ENCODE measurements around the gene PRKN. TPM values are rescaled to one million over a fixed set of nuclear protein-coding genes. Genes with fewer than 3 reads are reported as not detected.

The PRKN gene
- total RNA-seq, 1 experiment from 2014 or later, result 0.46 TPM

GRCh38 chr6:162245830-162246420 lies 481.6 kb downstream of the PRKN start:
- H3K27ac ChIP-seq (ENCODE audit: low read length), result no peak overlapping the region
- ChIA-PET POLR2A (no interaction called here), CTCF (no interaction called here)
- in situ Hi-C loops (cut with HindIII; ENCODE audit: low pct_unique_long_range_greater_than_20kb, low sequenced_read_pairs) (no loop called here), intact Hi-C loops (cut with micrococcal nuclease; ENCODE audit: unreplicated experiment) (no loop called here)
- DNase-seq (ENCODE audit: low read depth, low spot score) (no peak), ATAC-seq (no peak)
- BruUV-seq (replicated peaks), result no TSS peak
- no peaks in the 10 kb centered on the region for H3K4me1 ChIP-seq (ENCODE audit: control insufficient read depth, insufficient read depth, low read length)
- TF ChIP-seq, protein P1, sequence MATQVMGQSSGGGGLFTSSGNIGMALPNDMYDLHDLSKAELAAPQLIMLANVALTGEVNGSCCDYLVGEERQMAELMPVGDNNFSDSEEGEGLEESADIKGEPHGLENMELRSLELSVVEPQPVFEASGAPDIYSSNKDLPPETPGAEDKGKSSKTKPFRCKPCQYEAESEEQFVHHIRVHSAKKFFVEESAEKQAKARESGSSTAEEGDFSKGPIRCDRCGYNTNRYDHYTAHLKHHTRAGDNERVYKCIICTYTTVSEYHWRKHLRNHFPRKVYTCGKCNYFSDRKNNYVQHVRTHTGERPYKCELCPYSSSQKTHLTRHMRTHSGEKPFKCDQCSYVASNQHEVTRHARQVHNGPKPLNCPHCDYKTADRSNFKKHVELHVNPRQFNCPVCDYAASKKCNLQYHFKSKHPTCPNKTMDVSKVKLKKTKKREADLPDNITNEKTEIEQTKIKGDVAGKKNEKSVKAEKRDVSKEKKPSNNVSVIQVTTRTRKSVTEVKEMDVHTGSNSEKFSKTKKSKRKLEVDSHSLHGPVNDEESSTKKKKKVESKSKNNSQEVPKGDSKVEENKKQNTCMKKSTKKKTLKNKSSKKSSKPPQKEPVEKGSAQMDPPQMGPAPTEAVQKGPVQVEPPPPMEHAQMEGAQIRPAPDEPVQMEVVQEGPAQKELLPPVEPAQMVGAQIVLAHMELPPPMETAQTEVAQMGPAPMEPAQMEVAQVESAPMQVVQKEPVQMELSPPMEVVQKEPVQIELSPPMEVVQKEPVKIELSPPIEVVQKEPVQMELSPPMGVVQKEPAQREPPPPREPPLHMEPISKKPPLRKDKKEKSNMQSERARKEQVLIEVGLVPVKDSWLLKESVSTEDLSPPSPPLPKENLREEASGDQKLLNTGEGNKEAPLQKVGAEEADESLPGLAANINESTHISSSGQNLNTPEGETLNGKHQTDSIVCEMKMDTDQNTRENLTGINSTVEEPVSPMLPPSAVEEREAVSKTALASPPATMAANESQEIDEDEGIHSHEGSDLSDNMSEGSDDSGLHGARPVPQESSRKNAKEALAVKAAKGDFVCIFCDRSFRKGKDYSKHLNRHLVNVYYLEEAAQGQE (IDR thresholded peaks at IDR 0.05; ENCODE audit: insufficient read depth in 1 of 2, low read depth in 2 of 2, low read length in 1 of 2), result no peak
- TF ChIP-seq POLR2AphosphoS5 (IDR thresholded peaks at IDR 0.05; ENCODE audit: low read depth, low read length), result no peak
- TF ChIP-seq SIN3A (IDR thresholded peaks at IDR 0.05; ENCODE audit: borderline replicate concordance, insufficient read depth, low read depth, low read length), result no peak
- no peak for TF ChIP-seq TCF7L2 (IDR thresholded peaks at IDR 0.05; ENCODE audit: low read depth, low read length)
- TF ChIP-seq, protein P2, sequence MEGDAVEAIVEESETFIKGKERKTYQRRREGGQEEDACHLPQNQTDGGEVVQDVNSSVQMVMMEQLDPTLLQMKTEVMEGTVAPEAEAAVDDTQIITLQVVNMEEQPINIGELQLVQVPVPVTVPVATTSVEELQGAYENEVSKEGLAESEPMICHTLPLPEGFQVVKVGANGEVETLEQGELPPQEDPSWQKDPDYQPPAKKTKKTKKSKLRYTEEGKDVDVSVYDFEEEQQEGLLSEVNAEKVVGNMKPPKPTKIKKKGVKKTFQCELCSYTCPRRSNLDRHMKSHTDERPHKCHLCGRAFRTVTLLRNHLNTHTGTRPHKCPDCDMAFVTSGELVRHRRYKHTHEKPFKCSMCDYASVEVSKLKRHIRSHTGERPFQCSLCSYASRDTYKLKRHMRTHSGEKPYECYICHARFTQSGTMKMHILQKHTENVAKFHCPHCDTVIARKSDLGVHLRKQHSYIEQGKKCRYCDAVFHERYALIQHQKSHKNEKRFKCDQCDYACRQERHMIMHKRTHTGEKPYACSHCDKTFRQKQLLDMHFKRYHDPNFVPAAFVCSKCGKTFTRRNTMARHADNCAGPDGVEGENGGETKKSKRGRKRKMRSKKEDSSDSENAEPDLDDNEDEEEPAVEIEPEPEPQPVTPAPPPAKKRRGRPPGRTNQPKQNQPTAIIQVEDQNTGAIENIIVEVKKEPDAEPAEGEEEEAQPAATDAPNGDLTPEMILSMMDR (IDR thresholded peaks at IDR 0.05), result no peak
- no peaks in the 10 kb centered on the region for H3K36me3 ChIP-seq (ENCODE audit: control insufficient read depth, insufficient read depth, low read length)
- no peaks in the 10 kb centered on the region for H3K27me3 ChIP-seq (ENCODE audit: control insufficient read depth, insufficient read depth, low read length)
- no peak overlapping the region for H3K4me3 ChIP-seq (ENCODE audit: low read depth in 2 of 2, low read length in 2 of 2)
- no peaks in the 10 kb centered on the region for H3K9me3 ChIP-seq (ENCODE audit: control insufficient read depth, insufficient read depth, low read depth, low read length)

DNA sequence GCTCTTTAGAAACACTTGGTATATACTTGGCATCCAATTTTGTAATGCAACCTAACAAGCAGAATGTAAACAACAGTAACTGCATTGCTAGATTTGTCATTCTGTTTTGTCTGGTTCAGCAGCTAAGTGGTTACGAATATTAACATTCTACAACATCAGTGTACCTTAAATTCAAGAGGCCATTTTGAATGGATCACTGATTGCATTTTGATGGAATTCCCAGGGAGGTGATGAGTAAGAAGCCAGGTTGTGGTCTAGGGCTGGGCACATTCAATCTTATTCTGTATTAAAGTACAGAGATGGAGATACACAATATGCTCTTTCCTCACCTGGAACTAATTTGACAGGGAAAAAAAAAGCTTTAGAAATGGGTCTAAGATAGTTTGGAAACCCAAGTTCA lies 483.5 kb downstream of the PRKN start:
- no peaks in the 10 kb centered on the region for H3K27me3 ChIP-seq (ENCODE audit: control insufficient read depth, insufficient read depth, low read length)
- ChIA-PET POLR2A (interaction anchor here (0.6 kb wide), 1 partner anchor 1180 kb away, joined by 3 read pairs; no protein-coding TSS in a partner anchor), CTCF (interaction anchor here (0.6 to 0.7 kb wide), 2 partner anchors 115 to 416 kb away, joined by 4 read pairs; no protein-coding TSS in a partner anchor)
- BruUV-seq (replicated peaks), result no TSS peak
- no peaks in the 10 kb centered on the region for H3K4me1 ChIP-seq (ENCODE audit: control insufficient read depth, insufficient read depth, low read length)
- DNase-seq (ENCODE audit: low read depth, low spot score) (no peak), ATAC-seq (no peak)
- H3K9me3 ChIP-seq (ENCODE audit: control insufficient read depth, insufficient read depth, low read depth, low read length), result no peaks in the 10 kb centered on the region
- no peak for TF ChIP-seq POLR2AphosphoS5 (IDR thresholded peaks at IDR 0.05; ENCODE audit: low read depth, low read length)
- TF ChIP-seq, protein P1 (IDR thresholded peaks at IDR 0.05; ENCODE audit: insufficient read depth in 1 of 2, low read depth in 2 of 2, low read length in 1 of 2), result no peak
- no peak for TF ChIP-seq SIN3A (IDR thresholded peaks at IDR 0.05; ENCODE audit: borderline replicate concordance, insufficient read depth, low read depth, low read length)
- no peak for TF ChIP-seq TCF7L2 (IDR thresholded peaks at IDR 0.05; ENCODE audit: low read depth, low read length)
- TF ChIP-seq, protein P2 (IDR thresholded peaks at IDR 0.05), result no peak
- H3K36me3 ChIP-seq (ENCODE audit: control insufficient read depth, insufficient read depth, low read length), result no peaks in the 10 kb centered on the region
- in situ Hi-C loops (cut with HindIII; ENCODE audit: low pct_unique_long_range_greater_than_20kb, low sequenced_read_pairs), result no loop called here
- intact Hi-C loops (cut with micrococcal nuclease; ENCODE audit: unreplicated experiment), result no loop called here
- H3K4me3 ChIP-seq (ENCODE audit: low read depth in 2 of 2, low read length in 2 of 2), result no peak overlapping the region
- no peak overlapping the region for H3K27ac ChIP-seq (ENCODE audit: low read length)
